Ectodermal cell (in vitro differentiated cells): ENCODE data around the gene MCF2.

Source experiments
- H3K27ac ChIP-seq: 2 replicates; pipeline ENCODE4 v1.7.0; 2013; ENCODE audit warnings: mild to moderate bottlenecking, low read depth, low read length; ENCODE audit not compliant: insufficient read depth, poor library complexity, severe bottlenecking
- H3K27me3 ChIP-seq: 2 replicates; pipeline ENCODE4 v1.7.0; 2013; ENCODE audit warnings: mild to moderate bottlenecking, low read length; ENCODE audit not compliant: insufficient read depth, control insufficient read depth, poor library complexity, severe bottlenecking
- H3K36me3 ChIP-seq: one replicate; pipeline ENCODE4 v1.7.0; 2013; ENCODE audit warnings: low read length; ENCODE audit not compliant: control insufficient read depth, insufficient read depth
- H3K4me1 ChIP-seq: one replicate; pipeline ENCODE4 v1.7.0; 2013; ENCODE audit warnings: low read length; ENCODE audit not compliant: control insufficient read depth, insufficient read depth
- H3K4me3 ChIP-seq: 2 replicates; pipeline ENCODE4 v1.7.0; 2013; ENCODE audit warnings: low read depth, low read length, control low read depth; ENCODE audit not compliant: insufficient read depth
- H3K9me3 ChIP-seq: 2 replicates; pipeline ENCODE4 v1.7.0; 2013; ENCODE audit warnings: mild to moderate bottlenecking, low read length, moderate library complexity; ENCODE audit not compliant: control insufficient read depth
- WGBS, 2 experiments: methylation state at CpG; one replicate each; pipeline ENCODE4 v1.1.7; 2013; ENCODE audit warnings: missing lambda C conversion rate in 2 of 2; 5-methylcytosine and 5-hydroxymethylcytosine counted together

Gene MCF2

GRCh38 chrX:139554376-139554775 is 153.6 kb downstream of the MCF2 start:
- Histone ChIP-seq H3K27ac (no peak overlapping the region), H3K4me3 (no peak overlapping the region), H3K9me3 (no peaks in the 10 kb centered on the region), H3K36me3 (no peaks in the 10 kb centered on the region), H3K27me3 (no peaks in the 10 kb centered on the region), H3K4me1 (no peaks in the 10 kb centered on the region)

- no peak overlapping the region for H3K27ac ChIP-seq
- H3K4me3 ChIP-seq: no peak overlapping the region
- no peaks in the 10 kb centered on the region for H3K9me3 ChIP-seq
- H3K27me3 ChIP-seq: no peaks in the 10 kb centered on the region
- H3K4me1 ChIP-seq: no peaks in the 10 kb centered on the region
- H3K36me3 ChIP-seq: no peaks in the 10 kb centered on the region
- WGBS, 2 experiments: 90 to 92% methylated on average over 3 of the region's 3 CpGs
These were observed 163.4 kb downstream of the MCF2 start for GRCh38 chrX:139544591-139544990.

GRCh38 chrX:139543920-139544319 is 164.0 kb downstream of the MCF2 start:
- Histone ChIP-seq H3K9me3 (no peaks in the 10 kb centered on the region), H3K27ac (no peak overlapping the region), H3K27me3 (no peaks in the 10 kb centered on the region), H3K4me1 (no peaks in the 10 kb centered on the region), H3K36me3 (no peaks in the 10 kb centered on the region), H3K4me3 (no peak overlapping the region)
- 90 to 100% methylated on average over 2 to 3 of the region's 4 CpGs for WGBS, 2 experiments

GRCh38 chrX:139542652-139543051 is 165.3 kb downstream of the MCF2 start:
- Histone ChIP-seq H3K9me3 (no peaks in the 10 kb centered on the region), H3K36me3 (no peaks in the 10 kb centered on the region), H3K4me3 (no peak overlapping the region), H3K27me3 (no peaks in the 10 kb centered on the region), H3K27ac (no peak overlapping the region), H3K4me1 (no peaks in the 10 kb centered on the region)
- WGBS, 2 experiments: 75 to 86% methylated on average over 1 of the region's 1 CpG

GRCh38 chrX:139538907-139539790 is 168.8 kb downstream of the MCF2 start:
- H3K27me3 ChIP-seq: no peaks in the 10 kb centered on the region
- no peak overlapping the region for H3K4me3 ChIP-seq
- WGBS, 2 experiments: 83 to 96% methylated on average over 1 to 3 of the region's 3 CpGs
- no peaks in the 10 kb centered on the region for H3K4me1 ChIP-seq
- H3K27ac ChIP-seq: no peak overlapping the region
- H3K36me3 ChIP-seq: no peaks in the 10 kb centered on the region
- no peaks in the 10 kb centered on the region for H3K9me3 ChIP-seq

GRCh38 chrX:139533444-139533843 is 174.5 kb downstream of the MCF2 start:
- Histone ChIP-seq H3K4me3 (no peak overlapping the region), H3K27ac (no peak overlapping the region), H3K27me3 (no peaks in the 10 kb centered on the region), H3K4me1 (no peaks in the 10 kb centered on the region), H3K36me3 (no peaks in the 10 kb centered on the region), H3K9me3 (no peaks in the 10 kb centered on the region)
- WGBS, 2 experiments: 84 to 87% methylated on average over 4 of the region's 4 CpGs

- H3K4me1 ChIP-seq: no peaks in the 10 kb centered on the region
- no peaks in the 10 kb centered on the region for H3K27me3 ChIP-seq
- 91 to 93% methylated on average over 4 of the region's 4 CpGs for WGBS, 2 experiments
- H3K9me3 ChIP-seq: no peaks in the 10 kb centered on the region
- no peak overlapping the region for H3K27ac ChIP-seq
- no peaks in the 10 kb centered on the region for H3K36me3 ChIP-seq
- H3K4me3 ChIP-seq: no peak overlapping the region
These were observed 175.1 kb downstream of the MCF2 start for GRCh38 chrX:139532834-139533233.
